ENCODE data around the gene TMEM128.
"Not testable (repeated sequence)": the region's sequence is repeated elsewhere in the genome, so short reads cannot be mapped to it uniquely, and the experiment has no call there.

Gene TMEM128

DNA sequence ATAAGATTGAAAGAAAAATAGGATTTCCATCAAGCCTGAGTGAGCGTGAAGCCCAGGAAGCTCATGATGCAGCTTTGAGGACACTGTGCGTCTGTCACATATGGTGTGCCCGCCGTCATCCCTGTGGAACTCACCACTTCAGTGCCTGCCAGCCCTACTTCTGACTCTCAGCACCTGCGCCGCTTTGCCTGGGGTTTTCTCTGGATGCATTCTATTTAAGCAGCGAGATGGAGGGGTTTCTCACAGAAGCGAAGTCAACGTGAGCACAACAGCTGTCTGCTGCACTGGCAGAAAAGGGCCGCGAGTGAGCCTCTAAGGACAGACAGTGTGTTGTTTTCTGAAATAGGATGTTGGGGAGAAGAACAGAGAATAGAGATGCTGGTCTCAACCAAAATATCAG is 6.2 kb upstream of the TMEM128 start:
- TF ChIP-seq EZH2 (IDR thresholded peaks at IDR 0.05; ENCODE audit: borderline replicate concordance, low read length), result no peak
- TF ChIP-seq, protein P1, sequence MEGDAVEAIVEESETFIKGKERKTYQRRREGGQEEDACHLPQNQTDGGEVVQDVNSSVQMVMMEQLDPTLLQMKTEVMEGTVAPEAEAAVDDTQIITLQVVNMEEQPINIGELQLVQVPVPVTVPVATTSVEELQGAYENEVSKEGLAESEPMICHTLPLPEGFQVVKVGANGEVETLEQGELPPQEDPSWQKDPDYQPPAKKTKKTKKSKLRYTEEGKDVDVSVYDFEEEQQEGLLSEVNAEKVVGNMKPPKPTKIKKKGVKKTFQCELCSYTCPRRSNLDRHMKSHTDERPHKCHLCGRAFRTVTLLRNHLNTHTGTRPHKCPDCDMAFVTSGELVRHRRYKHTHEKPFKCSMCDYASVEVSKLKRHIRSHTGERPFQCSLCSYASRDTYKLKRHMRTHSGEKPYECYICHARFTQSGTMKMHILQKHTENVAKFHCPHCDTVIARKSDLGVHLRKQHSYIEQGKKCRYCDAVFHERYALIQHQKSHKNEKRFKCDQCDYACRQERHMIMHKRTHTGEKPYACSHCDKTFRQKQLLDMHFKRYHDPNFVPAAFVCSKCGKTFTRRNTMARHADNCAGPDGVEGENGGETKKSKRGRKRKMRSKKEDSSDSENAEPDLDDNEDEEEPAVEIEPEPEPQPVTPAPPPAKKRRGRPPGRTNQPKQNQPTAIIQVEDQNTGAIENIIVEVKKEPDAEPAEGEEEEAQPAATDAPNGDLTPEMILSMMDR (IDR thresholded peaks at IDR 0.05; ENCODE audit: low read length), result no peak

GRCh38 chr4:4249866-4250265 is 1.8 kb upstream of the TMEM128 start:
- Histone ChIP-seq H3K36me3 (ENCODE audit: insufficient read depth, low read length) (0 out of 2 replicates have a peak, but pooled peaks cover 4% of the 10 kb centered on the region), H3K4me3 (ENCODE audit: low read depth, low read length, poor library complexity, severe bottlenecking) (no peak overlapping the region), H3K4me2 (ENCODE audit: low read length) (no peak overlapping the region), H3K27me3 (ENCODE audit: insufficient read depth, low read length) (no peaks in the 10 kb centered on the region), H4K20me1 (ENCODE audit: insufficient read depth, low read length) (no peaks in the 10 kb centered on the region), H3K27ac (ENCODE audit: low read depth, low read length, poor library complexity, severe bottlenecking) (no peak overlapping the region), H3K9me3 (ENCODE audit: low read length) (no peaks in the 10 kb centered on the region), H3F3A (ENCODE audit: insufficient read depth, low read length) (no peaks in the 10 kb centered on the region), H3K9ac (ENCODE audit: low read length) (no peak overlapping the region), H3K79me2 (ENCODE audit: insufficient read depth, low read length) (0 out of 2 replicates have a peak, but pooled peaks cover 5% of the 10 kb centered on the region), H2AFZ (ENCODE audit: low read length) (no peak overlapping the region), H3K4me1 (ENCODE audit: insufficient read depth, low read length, severe bottlenecking) (peaks cover 14% of the 10 kb centered on the region), H3K9me2 (ENCODE audit: low read depth, low read length) (no peaks in the 10 kb centered on the region)
- TF ChIP-seq, protein P1 (IDR thresholded peaks at IDR 0.05; ENCODE audit: low read length), result no peak
- TF ChIP-seq EZH2 (IDR thresholded peaks at IDR 0.05; ENCODE audit: borderline replicate concordance, low read length), result no peak

More for the DNA sequence above, 6.2 kb upstream of the TMEM128 start:
- H3K36me3 ChIP-seq (ENCODE audit: insufficient read depth, low read length), result no peaks in the 10 kb centered on the region
- H3F3A ChIP-seq (ENCODE audit: insufficient read depth, low read length), result no peaks in the 10 kb centered on the region
- H3K9ac ChIP-seq (ENCODE audit: low read length), result no peak overlapping the region
- H4K20me1 ChIP-seq (ENCODE audit: insufficient read depth, low read length), result no peaks in the 10 kb centered on the region
- no peak overlapping the region for H3K4me3 ChIP-seq (ENCODE audit: low read depth, low read length, poor library complexity, severe bottlenecking)
- no peaks in the 10 kb centered on the region for H3K79me2 ChIP-seq (ENCODE audit: insufficient read depth, low read length)
- H3K27me3 ChIP-seq (ENCODE audit: insufficient read depth, low read length), result no peaks in the 10 kb centered on the region
- H3K9me3 ChIP-seq (ENCODE audit: low read length), result no peaks in the 10 kb centered on the region
- H3K4me1 ChIP-seq (ENCODE audit: insufficient read depth, low read length, severe bottlenecking), result no peaks in the 10 kb centered on the region
- no peak overlapping the region for H2AFZ ChIP-seq (ENCODE audit: low read length)
- H3K9me2 ChIP-seq (ENCODE audit: low read depth, low read length), result no peaks in the 10 kb centered on the region
- no peak overlapping the region for H3K4me2 ChIP-seq (ENCODE audit: low read length)
- H3K27ac ChIP-seq (ENCODE audit: low read depth, low read length, poor library complexity, severe bottlenecking), result no peak overlapping the region

DNA sequence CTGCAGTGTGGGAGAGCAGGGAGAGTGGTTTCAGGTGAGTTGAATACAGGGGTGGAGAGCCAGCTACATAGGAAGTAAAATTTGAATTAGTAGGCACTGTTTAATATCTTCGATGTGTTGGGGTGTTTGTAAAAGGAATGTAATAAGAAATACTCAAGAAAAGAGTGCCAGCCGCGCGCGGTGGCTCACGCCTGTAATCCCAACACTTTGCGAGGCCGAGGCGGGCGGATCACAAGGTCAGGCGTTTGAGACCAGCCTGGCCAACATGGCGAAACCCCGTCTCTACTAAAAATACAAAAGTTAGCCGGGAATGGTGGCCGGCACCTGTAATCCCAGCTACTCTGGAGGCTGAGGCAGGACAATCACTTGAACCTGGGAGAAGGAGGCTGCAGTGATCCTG is 1.3 kb upstream of the TMEM128 start:
- H3K4me2 ChIP-seq (ENCODE audit: low read length); H3K27me3 ChIP-seq (ENCODE audit: insufficient read depth, low read length); H3K79me2 ChIP-seq (ENCODE audit: insufficient read depth, low read length); H2AFZ ChIP-seq (ENCODE audit: low read length); H3K4me3 ChIP-seq (ENCODE audit: low read depth, low read length, poor library complexity, severe bottlenecking); H3K27ac ChIP-seq (ENCODE audit: low read depth, low read length, poor library complexity, severe bottlenecking); H3K36me3 ChIP-seq (ENCODE audit: insufficient read depth, low read length); H3K9me3 ChIP-seq (ENCODE audit: low read length); H3K9me2 ChIP-seq (ENCODE audit: low read depth, low read length); H3F3A ChIP-seq (ENCODE audit: insufficient read depth, low read length); H3K9ac ChIP-seq (ENCODE audit: low read length); H4K20me1 ChIP-seq (ENCODE audit: insufficient read depth, low read length): not testable (repeated sequence)
- peaks cover 14% of the 10 kb centered on the region for H3K4me1 ChIP-seq (ENCODE audit: insufficient read depth, low read length, severe bottlenecking)

DNA sequence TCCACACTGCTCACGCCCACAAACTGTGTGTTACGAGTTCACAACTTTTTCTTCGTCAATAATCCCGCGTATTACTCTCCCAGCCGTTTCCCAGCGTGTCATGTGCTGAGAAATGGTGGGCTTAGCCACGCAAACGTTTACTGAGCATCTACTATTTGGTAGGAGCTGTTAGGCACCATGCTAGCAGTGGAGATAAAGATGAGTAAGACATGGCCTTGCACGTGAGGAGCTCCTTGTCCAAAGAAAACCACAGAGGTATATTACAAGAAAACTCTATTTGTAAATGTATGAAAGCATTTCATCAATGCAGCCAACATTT is 821 bp upstream of the TMEM128 start:
- Histone ChIP-seq H3K9me2 (ENCODE audit: low read depth, low read length) (no peaks in the 10 kb centered on the region), H3K27ac (ENCODE audit: low read depth, low read length, poor library complexity, severe bottlenecking) (peak overlapping the region; percentile 57), H3K4me2 (ENCODE audit: low read length) (peak overlapping the region; percentile 96), H2AFZ (ENCODE audit: low read length) (no peak overlapping the region; the same call in 1 of the 2 replicates), H3K4me1 (ENCODE audit: insufficient read depth, low read length, severe bottlenecking) (peaks cover 14% of the 10 kb centered on the region), H3K9me3 (ENCODE audit: low read length) (no peaks in the 10 kb centered on the region), H3K79me2 (ENCODE audit: insufficient read depth, low read length) (0 out of 2 replicates have a peak, but pooled peaks cover 5% of the 10 kb centered on the region), H3K9ac (ENCODE audit: low read length) (peak overlapping the region; percentile 89), H3K27me3 (ENCODE audit: insufficient read depth, low read length) (no peaks in the 10 kb centered on the region), H3K36me3 (ENCODE audit: insufficient read depth, low read length) (peaks cover 11% of the 10 kb centered on the region; the same call in 1 of the 2 replicates), H3F3A (ENCODE audit: insufficient read depth, low read length) (no peaks in the 10 kb centered on the region), H4K20me1 (ENCODE audit: insufficient read depth, low read length) (no peaks in the 10 kb centered on the region), H3K4me3 (ENCODE audit: low read depth, low read length, poor library complexity, severe bottlenecking) (peak overlapping the region; percentile 84)
- TF ChIP-seq EZH2 (IDR thresholded peaks at IDR 0.05; ENCODE audit: borderline replicate concordance, low read length), result no peak
- TF ChIP-seq, protein P1 (IDR thresholded peaks at IDR 0.05; ENCODE audit: low read length), result no peak
